ENCODE results near the gene FARS2.

GRCh38 chr6:5422321-5422915 is 161.1 kb downstream of the FARS2 start:
- peak in 4 of 11 experiments; percentile 8 to 21 (median 14) for TF ChIP-seq CTCF (IDR thresholded peaks at IDR 0.05 in 8 of 11, conservative IDR thresholded peaks at IDR 0.05 in 3 of 11)
- no peak for TF ChIP-seq POLR2A (IDR thresholded peaks at IDR 0.05)
- TF ChIP-seq POLR2AphosphoS5 (IDR thresholded peaks at IDR 0.05): no peak

All from spleen (tissue), 7 donors.